Testis (tissue), 3 donors: ENCODE measurements around the gene TTLL8. TPM values are rescaled to one million over a fixed set of nuclear protein-coding genes. Genes with fewer than 3 reads are reported as not detected.

ENCODE experiments used
- DNase-seq: peaks from one replicate; pipeline ENCODE4 v3.0.0-alpha.2; 2019
- H3K27ac ChIP-seq, 2 donors: fragments of 200-600 bp; sonication (generic); one replicate each; pipeline ENCODE4 v1.5.1; 2019
- H3K27me3 ChIP-seq: fragments of 200-600 bp; sonication (generic); one replicate; pipeline ENCODE4 v1.5.1; 2019
- H3K36me3 ChIP-seq: fragments of 200-600 bp; sonication (generic); one replicate; pipeline ENCODE4 v1.5.1; 2017; ENCODE audit warnings: low read depth; ENCODE audit errors: missing control alignments
- H3K4me1 ChIP-seq: fragments of 200-600 bp; sonication (generic); one replicate; pipeline ENCODE4 v1.5.1; 2019
- H3K4me3 ChIP-seq, 2 donors: fragments of 200-600 bp; sonication (generic); one replicate each; pipeline ENCODE4 v1.5.1; 2017 to 2019
- H3K9me3 ChIP-seq: fragments of 200-600 bp; sonication (generic); one replicate; pipeline ENCODE4 v1.5.1; 2017
- CTCF ChIP-seq, 3 experiments: fragments of 450-650 bp in 2 of 3; fragments of 200-600 bp in 1 of 3; sonication (generic) in 1 of 3; IDR thresholded peaks; one replicate each; pipeline ENCODE4 v1.5.1; 2016 to 2019; ENCODE audit warnings: antibody characterized with exemption in 3 of 3, mild to moderate bottlenecking in 2 of 3, moderate library complexity in 1 of 3
- POLR2A ChIP-seq: fragments of 450-650 bp; IDR thresholded peaks from one replicate; pipeline ENCODE4 v1.6.1; 2017; ENCODE audit warnings: antibody characterized with exemption, mild to moderate bottlenecking, moderate library complexity
- WGBS, 2 donors: methylation state at CpG; one replicate each; pipeline ENCODE4 v1.1.5; 2018; 5-methylcytosine and 5-hydroxymethylcytosine counted together
- intact Hi-C: fragments of 100-400 bp; cut with DNase I; formaldehyde crosslinking; loops from one replicate; pipeline ENCODE4 v1.15.1; 2023; ENCODE audit warnings: low total_unique reads
- polyA plus RNA-seq: library from polyadenylated mRNA; stranded (reverse); fragments of 350-450 nt; fragmentation: Illumina TruSeq; extraction: RNeasy Lipid Tissue Mini Kit (QIAGEN cat#74804); gene quantifications from one replicate; pipeline ENCODE4 v1.2.3, GENCODE V29; 2014; ENCODE audit warnings: low read depth, low replicate concordance; ENCODE audit not compliant: insufficient read depth
- total RNA-seq, 2 donors: library from RNA; depleted of rRNA; stranded (reverse); fragments of >200 nt; gene quantifications; one replicate each; pipeline ENCODE4 v1.2.3, GENCODE V29; 2016

The TTLL8 gene
- total and polyA plus RNA-seq, 3 donors from 2014 or later = 5.1 to 11.9 (median 11.3) TPM

GRCh38 chr22:50014053-50014501 lies 44.0 kb downstream of the TTLL8 start:
- no peaks in the 10 kb centered on the region for H3K36me3 ChIP-seq
- H3K27me3 ChIP-seq = no peaks in the 10 kb centered on the region
- intact Hi-C loops = no loop called here
- 62 to 63% methylated on average over 8 to 16 of the region's 16 CpGs for WGBS, 2 donors
- H3K4me1 ChIP-seq = peaks cover 9% of the 10 kb centered on the region
- H3K4me3 ChIP-seq = no peak overlapping the region
- TF ChIP-seq POLR2A (no peak), CTCF (IDR thresholded peaks at IDR 0.05) (no peak)
- no peak for DNase-seq
- H3K9me3 ChIP-seq = no peaks in the 10 kb centered on the region
- no peak overlapping the region for H3K27ac ChIP-seq

GRCh38 chr22:50012211-50013181 lies 45.6 kb downstream of the TTLL8 start, which contains the start of gene IL17REL:
IL17REL (minus strand) TSS chr22:50012765; CDS start chr22:50012646, 119 bp downstream.
- peaks cover 9% of the 10 kb centered on the region for H3K4me1 ChIP-seq
- H3K9me3 ChIP-seq = no peaks in the 10 kb centered on the region
- no peaks in the 10 kb centered on the region for H3K27me3 ChIP-seq
- no peak within 1 kb of the TSS for H3K27ac ChIP-seq
- TF ChIP-seq POLR2A (no peak), CTCF (IDR thresholded peaks at IDR 0.05) (peak in 1 of 3 experiments; percentile 8)
- 66 to 68% methylated on average over 12 to 27 of the region's 29 CpGs for WGBS, 2 donors
- H3K4me3 ChIP-seq = no peak within 1 kb of the TSS
- no peaks in the 10 kb centered on the region for H3K36me3 ChIP-seq
- peak; percentile 40 for DNase-seq
- intact Hi-C loops = no loop called here

GRCh38 chr22:50011447-50012210 lies 46.5 kb downstream of the TTLL8 start:
- no peaks in the 10 kb centered on the region for H3K9me3 ChIP-seq
- H3K36me3 ChIP-seq = no peaks in the 10 kb centered on the region
- TF ChIP-seq CTCF (IDR thresholded peaks at IDR 0.05) = no peak
- no peak for TF ChIP-seq POLR2A
- H3K27ac ChIP-seq = no peak overlapping the region
- WGBS, 2 donors = 47 to 55% methylated on average over 15 to 18 of the region's 18 CpGs
- DNase-seq = no peak
- intact Hi-C loops = no loop called here
- H3K4me1 ChIP-seq = peaks cover 9% of the 10 kb centered on the region
- H3K4me3 ChIP-seq = no peak overlapping the region
- H3K27me3 ChIP-seq = no peaks in the 10 kb centered on the region

GRCh38 chr22:50010676-50011446 lies 47.2 kb downstream of the TTLL8 start:
- Histone ChIP-seq H3K27me3 (no peaks in the 10 kb centered on the region), H3K4me1 (peaks cover 9% of the 10 kb centered on the region), H3K36me3 (no peaks in the 10 kb centered on the region), H3K4me3 (peak overlapping the region in 1 of 2 donors; percentile 31), H3K27ac (no peak overlapping the region), H3K9me3 (no peaks in the 10 kb centered on the region)
- 2 to 6% methylated on average over 16 to 49 of the region's 61 CpGs for WGBS, 2 donors
- intact Hi-C loops = no loop called here
- TF ChIP-seq CTCF (IDR thresholded peaks at IDR 0.05) (no peak), POLR2A (no peak)
- no peak for DNase-seq
